Measurements from ENCODE around the gene ZNF599.

The ZNF599 gene

DNA sequence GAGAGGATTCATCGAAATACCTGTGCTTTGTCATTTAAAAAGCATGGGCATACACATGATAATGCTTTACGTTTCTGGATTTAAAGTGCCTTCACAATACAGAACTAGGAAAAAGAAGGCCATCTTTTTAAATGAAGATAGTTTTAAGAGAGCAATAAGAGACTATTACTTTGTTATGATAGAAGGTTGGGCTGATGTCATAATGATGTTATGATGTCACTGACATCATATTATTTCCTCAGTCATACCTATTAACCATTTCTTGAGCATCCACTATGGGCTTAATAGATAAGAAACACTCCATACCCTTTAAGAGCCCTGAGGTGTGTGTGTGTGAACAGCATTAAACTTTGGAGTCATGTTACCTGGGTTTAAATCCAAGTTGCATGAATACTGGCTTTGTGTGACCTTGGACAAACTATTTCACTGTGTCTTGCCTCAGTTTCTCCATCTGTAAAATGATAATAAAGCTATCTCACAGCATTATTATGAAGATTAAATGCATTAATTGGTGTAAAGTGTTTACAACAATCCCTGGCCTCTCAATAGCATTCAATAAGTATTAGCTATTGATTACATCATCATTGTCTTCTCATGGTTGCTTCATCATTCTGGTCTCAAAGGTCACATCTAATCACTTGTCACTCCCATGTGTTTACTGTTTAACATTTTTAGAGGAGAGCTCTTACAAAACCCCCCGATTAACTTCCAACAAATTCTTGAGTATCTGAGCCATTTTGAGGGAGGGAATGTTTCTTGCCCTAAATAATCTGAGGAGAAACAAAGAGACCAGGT is 27.9 kb downstream of the ZNF599 start:
- Histone ChIP-seq H3K79me2 (ENCODE audit: insufficient read depth, low read length) (no peaks in the 10 kb centered on the region), H3K27me3 (ENCODE audit: insufficient read depth, low read length, poor library complexity) (no peaks in the 10 kb centered on the region), H4K20me1 (ENCODE audit: insufficient read depth, low read length) (no peaks in the 10 kb centered on the region), H3K4me3 (ENCODE audit: low read depth in 1 of 2, low read length in 2 of 2) (no peak overlapping the region), H3K27ac (ENCODE audit: low read length) (no peak overlapping the region), H3K9me3 (ENCODE audit: insufficient read depth, low read length, severe bottlenecking) (no peaks in the 10 kb centered on the region), H3K36me3 (ENCODE audit: insufficient read depth, low read length) (peaks cover 7% of the 10 kb centered on the region; the same call in 1 of the 2 replicates), H3K4me2 (ENCODE audit: insufficient read depth, low read length) (no peak overlapping the region), H3K4me1 (ENCODE audit: insufficient read depth, low read length) (no peaks in the 10 kb centered on the region), H2AFZ (ENCODE audit: low read depth, low read length) (no peak overlapping the region), H3K9ac (ENCODE audit: low read depth, low read length) (no peak overlapping the region)
- no peak for DNase-seq
- ATAC-seq (ENCODE audit: insufficient read depth, low read depth): no peak
- no peak for TF ChIP-seq EZH2 (IDR thresholded peaks at IDR 0.05; ENCODE audit: borderline replicate concordance, low read depth, low read length, severe bottlenecking)
- TF ChIP-seq CTCF (IDR thresholded peaks at IDR 0.05; ENCODE audit: borderline replicate concordance, extremely low read depth, low read length, poor library complexity, severe bottlenecking): no peak

DNA sequence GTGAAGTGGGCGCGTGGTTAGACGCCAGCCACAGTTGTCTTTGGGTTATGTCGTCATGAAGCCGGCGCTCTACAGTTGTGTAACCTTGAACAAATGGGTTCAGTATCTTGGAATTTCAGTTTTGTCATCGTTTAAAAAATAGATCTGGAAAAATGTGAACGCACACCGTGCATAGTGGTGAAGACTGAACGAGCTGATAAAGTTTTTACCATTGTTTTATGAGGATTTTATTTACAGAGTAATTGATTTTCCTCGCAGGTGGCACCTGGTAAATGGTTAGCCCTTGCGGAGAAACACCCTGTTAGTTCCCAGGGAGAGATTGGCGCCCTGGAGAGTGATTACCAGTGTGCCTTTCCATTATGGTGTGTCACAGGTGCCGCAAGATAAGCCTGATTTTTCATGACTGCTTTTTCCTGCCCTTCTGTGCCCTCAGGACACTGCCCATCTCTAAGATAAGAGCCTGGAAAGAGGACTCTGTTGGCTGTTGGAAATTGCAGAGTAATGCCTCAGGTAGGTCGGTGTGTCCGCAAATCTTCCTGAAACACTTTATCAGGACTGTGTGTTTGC is 38.4 kb downstream of the ZNF599 start:
- TF ChIP-seq EZH2 (IDR thresholded peaks at IDR 0.05; ENCODE audit: borderline replicate concordance, low read depth, low read length, severe bottlenecking): no peak
- TF ChIP-seq CTCF (IDR thresholded peaks at IDR 0.05; ENCODE audit: borderline replicate concordance, extremely low read depth, low read length, poor library complexity, severe bottlenecking): no peak
- H2AFZ ChIP-seq (ENCODE audit: low read depth, low read length): peak overlapping the region; percentile 95
- peak; percentile 70 for ATAC-seq (ENCODE audit: insufficient read depth, low read depth)

DNA sequence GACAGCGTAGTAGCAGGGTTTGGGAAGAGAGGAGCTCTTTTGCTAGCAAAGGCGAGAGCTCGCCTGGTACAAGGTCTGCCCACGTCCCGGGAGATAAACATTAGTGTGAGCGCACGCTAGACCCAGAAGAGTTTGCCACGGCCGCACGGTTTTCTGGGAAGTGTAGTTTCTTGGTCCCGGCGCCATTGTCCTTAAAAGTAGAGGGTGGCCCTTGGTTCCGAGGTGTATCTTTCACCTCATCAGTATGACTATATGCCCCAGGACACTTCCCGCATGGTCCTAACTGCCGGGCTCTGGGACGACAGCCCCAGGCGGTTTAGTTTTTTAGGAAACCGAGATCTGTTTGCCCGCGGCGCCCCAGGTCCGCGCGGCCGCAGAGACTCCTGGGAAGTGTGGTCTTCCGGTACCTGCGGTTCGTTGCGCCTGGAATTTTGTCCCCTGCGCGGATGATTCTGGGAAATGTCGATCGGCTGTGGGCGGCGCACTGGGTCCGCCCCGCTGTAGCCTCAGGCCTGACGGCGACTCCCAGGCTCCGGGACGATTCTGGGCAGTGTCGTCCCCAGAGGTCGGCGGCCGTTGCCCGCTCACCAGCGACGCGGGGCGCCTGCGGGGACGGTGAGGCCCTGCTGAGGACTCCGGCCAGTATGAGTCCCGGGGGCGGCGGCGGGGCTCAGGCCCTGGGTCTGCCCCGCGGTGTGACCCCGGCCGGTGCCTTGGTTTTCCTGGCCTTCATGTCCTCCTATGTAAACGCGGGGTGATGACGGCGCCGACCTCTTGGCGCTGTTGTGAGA is 39.1 kb downstream of the ZNF599 start, which contains the start of gene ZNF181:
Gene ZNF181 (plus strand): TSS at position 498 of the 791 bp plus-strand sequence. CDS start 795 bp downstream, outside the sequence.
- peak within 1 kb of the TSS; percentile 95 for H2AFZ ChIP-seq (ENCODE audit: low read depth, low read length)
- peak; percentile 84 for DNase-seq
- no peaks in the 10 kb centered on the region for H3K27me3 ChIP-seq (ENCODE audit: insufficient read depth, low read length, poor library complexity)
- peaks cover 20% of the 10 kb centered on the region for H3K79me2 ChIP-seq (ENCODE audit: insufficient read depth, low read length)
- H3K4me2 ChIP-seq (ENCODE audit: insufficient read depth, low read length): peak within 1 kb of the TSS; percentile 93
- ATAC-seq (ENCODE audit: insufficient read depth, low read depth): peak; percentile 88
- H3K9me3 ChIP-seq (ENCODE audit: insufficient read depth, low read length, severe bottlenecking): no peaks in the 10 kb centered on the region
- peak within 1 kb of the TSS; percentile 95 for H3K9ac ChIP-seq (ENCODE audit: low read depth, low read length)
- H4K20me1 ChIP-seq (ENCODE audit: insufficient read depth, low read length): no peaks in the 10 kb centered on the region
- H3K4me3 ChIP-seq (ENCODE audit: low read depth in 1 of 2, low read length in 2 of 2): peak within 1 kb of the TSS; percentile 74 to 93
- peak within 1 kb of the TSS; percentile 88 for H3K27ac ChIP-seq (ENCODE audit: low read length)
- TF ChIP-seq CTCF (IDR thresholded peaks at IDR 0.05; ENCODE audit: borderline replicate concordance, extremely low read depth, low read length, poor library complexity, severe bottlenecking) (no peak), EZH2 (IDR thresholded peaks at IDR 0.05; ENCODE audit: borderline replicate concordance, low read depth, low read length, severe bottlenecking) (no peak)
- H3K4me1 ChIP-seq (ENCODE audit: insufficient read depth, low read length): peaks cover 37% of the 10 kb centered on the region
- H3K36me3 ChIP-seq (ENCODE audit: insufficient read depth, low read length): peaks cover 21% of the 10 kb centered on the region

More for the DNA sequence above, 38.4 kb downstream of the ZNF599 start:
- Histone ChIP-seq H3K27ac (ENCODE audit: low read length) (peak overlapping the region; percentile 88), H3K79me2 (ENCODE audit: insufficient read depth, low read length) (peaks cover 20% of the 10 kb centered on the region), H3K27me3 (ENCODE audit: insufficient read depth, low read length, poor library complexity) (no peaks in the 10 kb centered on the region), H3K9me3 (ENCODE audit: insufficient read depth, low read length, severe bottlenecking) (no peaks in the 10 kb centered on the region), H3K4me2 (ENCODE audit: insufficient read depth, low read length) (peak overlapping the region; percentile 93), H3K4me1 (ENCODE audit: insufficient read depth, low read length) (peaks cover 37% of the 10 kb centered on the region), H3K36me3 (ENCODE audit: insufficient read depth, low read length) (peaks cover 28% of the 10 kb centered on the region), H3K4me3 (ENCODE audit: low read depth in 1 of 2, low read length in 2 of 2) (peak overlapping the region; percentile 74 to 93), H3K9ac (ENCODE audit: low read depth, low read length) (peak overlapping the region; percentile 95), H4K20me1 (ENCODE audit: insufficient read depth, low read length) (no peaks in the 10 kb centered on the region)
- no peak for DNase-seq

Measured in DND-41 (cell line).